ENCODE measurements around the gene CRHR1.

CRHR1 gene

GRCh38 chr17:45758544-45758943 is 25.6 kb upstream of the CRHR1 start:
- DNase-seq (ENCODE audit: low spot score) = no peak

GRCh38 chr17:45759761-45760160 is 24.4 kb upstream of the CRHR1 start:
- no peak for DNase-seq (ENCODE audit: low spot score)

GRCh38 chr17:45761957-45762565 is 22.1 kb upstream of the CRHR1 start:
- DNase-seq (ENCODE audit: low spot score) = no peak

GRCh38 chr17:45763182-45763581 is 20.9 kb upstream of the CRHR1 start:
- DNase-seq (ENCODE audit: low spot score) = no peak

GRCh38 chr17:45764479-45764878 is 19.6 kb upstream of the CRHR1 start:
- no peak for DNase-seq (ENCODE audit: low spot score)

GRCh38 chr17:45768000-45768399 is 16.1 kb upstream of the CRHR1 start:
- no peak for DNase-seq (ENCODE audit: low spot score)

- DNase-seq (ENCODE audit: low spot score) = no peak
Observed at GRCh38 chr17:45770632-45771270, 13.4 kb upstream of the CRHR1 start.

GRCh38 chr17:45771271-45771959 is 12.7 kb upstream of the CRHR1 start:
- no peak for DNase-seq (ENCODE audit: low spot score)

GRCh38 chr17:45775148-45775547 is 9.0 kb upstream of the CRHR1 start:
- no peak for DNase-seq (ENCODE audit: low spot score)

GRCh38 chr17:45775576-45776011 is 8.5 kb upstream of the CRHR1 start:
- no peak for DNase-seq (ENCODE audit: low spot score)

- DNase-seq (ENCODE audit: low spot score) = no peak
Observed at GRCh38 chr17:45776896-45777295, 7.2 kb upstream of the CRHR1 start.

GRCh38 chr17:45777388-45777787 is 6.7 kb upstream of the CRHR1 start:
- DNase-seq (ENCODE audit: low spot score) = no peak

- DNase-seq (ENCODE audit: low spot score) = no peak
Observed at GRCh38 chr17:45780921-45781320, 3.2 kb upstream of the CRHR1 start.

- DNase-seq (ENCODE audit: low spot score) = peak; percentile 46
Observed at GRCh38 chr17:45782889-45783592, 1.1 kb upstream of the CRHR1 start.

GRCh38 chr17:45783593-45784292 is 377 bp upstream of the CRHR1 start:
- DNase-seq (ENCODE audit: low spot score) = no peak

- DNase-seq (ENCODE audit: low spot score) = peak; percentile 78
Observed at GRCh38 chr17:45784741-45785479, 790 bp downstream of the CRHR1 start.

GRCh38 chr17:45785480-45786193 is 1.5 kb downstream of the CRHR1 start:
- DNase-seq (ENCODE audit: low spot score) = no peak

- no peak for DNase-seq (ENCODE audit: low spot score)
Observed at GRCh38 chr17:45786349-45786748, 2.2 kb downstream of the CRHR1 start.

GRCh38 chr17:45787044-45787443 is 2.9 kb downstream of the CRHR1 start:
- DNase-seq (ENCODE audit: low spot score) = no peak

GRCh38 chr17:45787656-45788055 is 3.5 kb downstream of the CRHR1 start:
- no peak for DNase-seq (ENCODE audit: low spot score)

- no peak for DNase-seq (ENCODE audit: low spot score)
Observed at GRCh38 chr17:45788057-45788456, 3.9 kb downstream of the CRHR1 start.
